GM12801 (cell line): ENCODE measurements around the gene MAST3.

Source experiments
- TF ChIP-seq, protein P1 (sequence below): IDR thresholded peaks from one replicate; pipeline ENCODE4 v1.5.1; 2011; ENCODE audit warnings: control low read depth; ENCODE audit not compliant: insufficient read length; ENCODE audit errors: extremely low read depth

MAST3 gene

GRCh38 chr19:18191640-18192062 is 94.1 kb downstream of the MAST3 start:
- TF ChIP-seq, protein P1, sequence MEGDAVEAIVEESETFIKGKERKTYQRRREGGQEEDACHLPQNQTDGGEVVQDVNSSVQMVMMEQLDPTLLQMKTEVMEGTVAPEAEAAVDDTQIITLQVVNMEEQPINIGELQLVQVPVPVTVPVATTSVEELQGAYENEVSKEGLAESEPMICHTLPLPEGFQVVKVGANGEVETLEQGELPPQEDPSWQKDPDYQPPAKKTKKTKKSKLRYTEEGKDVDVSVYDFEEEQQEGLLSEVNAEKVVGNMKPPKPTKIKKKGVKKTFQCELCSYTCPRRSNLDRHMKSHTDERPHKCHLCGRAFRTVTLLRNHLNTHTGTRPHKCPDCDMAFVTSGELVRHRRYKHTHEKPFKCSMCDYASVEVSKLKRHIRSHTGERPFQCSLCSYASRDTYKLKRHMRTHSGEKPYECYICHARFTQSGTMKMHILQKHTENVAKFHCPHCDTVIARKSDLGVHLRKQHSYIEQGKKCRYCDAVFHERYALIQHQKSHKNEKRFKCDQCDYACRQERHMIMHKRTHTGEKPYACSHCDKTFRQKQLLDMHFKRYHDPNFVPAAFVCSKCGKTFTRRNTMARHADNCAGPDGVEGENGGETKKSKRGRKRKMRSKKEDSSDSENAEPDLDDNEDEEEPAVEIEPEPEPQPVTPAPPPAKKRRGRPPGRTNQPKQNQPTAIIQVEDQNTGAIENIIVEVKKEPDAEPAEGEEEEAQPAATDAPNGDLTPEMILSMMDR = no peak

GRCh38 chr19:18192673-18193387 is 95.3 kb downstream of the MAST3 start, which contains the start of gene MPV17L2:
Gene MPV17L2, plus strand, starts transcription at chr19:18193218. Its CDS starts 64 bp downstream, at chr19:18193282.
- TF ChIP-seq, protein P1 = no peak

GRCh38 chr19:18193388-18194180 is 96.0 kb downstream of the MAST3 start:
- TF ChIP-seq, protein P1 = no peak

DNA sequence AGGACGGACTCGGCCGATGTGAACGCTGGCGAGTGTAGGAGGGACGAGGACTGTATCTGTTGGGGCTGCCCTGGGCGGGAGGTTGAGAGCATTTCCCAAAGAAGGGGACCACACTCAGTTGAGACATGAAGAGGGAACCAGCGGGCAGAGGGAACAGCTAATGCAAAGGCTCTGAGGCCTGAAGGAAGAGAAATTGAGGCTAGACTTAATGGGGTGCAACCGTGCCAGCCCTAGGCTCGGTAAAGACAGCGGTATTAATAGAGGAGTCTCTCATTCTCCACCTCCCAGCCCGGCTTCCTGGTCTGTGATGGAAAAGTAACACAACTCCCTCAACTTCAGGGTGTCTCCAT is 96.6 kb downstream of the MAST3 start:
- TF ChIP-seq, protein P1 = no peak

DNA sequence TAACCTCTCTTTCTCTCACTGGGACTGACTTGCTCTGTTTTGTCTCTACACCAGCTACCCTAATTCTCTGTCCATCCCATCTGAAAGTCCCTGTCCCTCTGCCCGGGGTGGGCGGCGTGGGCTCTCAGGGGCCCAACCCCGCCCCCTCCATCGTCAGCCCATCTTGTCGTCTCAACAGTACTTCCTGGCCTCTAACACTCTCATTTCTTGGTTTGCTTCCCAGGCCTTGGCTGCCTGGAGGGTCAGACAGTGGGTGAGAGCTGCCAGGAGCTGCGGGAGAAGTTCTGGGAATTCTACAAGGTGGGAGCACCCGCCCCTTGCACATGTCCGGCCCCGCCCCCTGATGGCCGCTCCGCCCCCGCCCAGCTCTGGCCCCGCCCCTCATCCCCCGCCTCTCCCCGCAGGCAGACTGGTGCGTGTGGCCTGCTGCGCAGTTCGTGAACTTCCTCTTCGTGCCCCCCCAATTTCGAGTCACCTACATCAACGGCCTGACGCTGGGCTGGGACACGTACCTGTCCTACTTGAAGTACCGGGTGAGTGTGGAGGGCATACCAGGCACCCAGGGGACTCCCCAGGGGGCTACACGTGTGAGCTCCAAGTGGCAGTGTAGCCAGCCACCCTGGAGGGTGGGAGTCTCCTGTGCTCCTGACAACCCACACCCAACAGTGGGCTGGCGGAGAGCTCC is 97.1 kb downstream of the MAST3 start:
- TF ChIP-seq, protein P1 = no peak

GRCh38 chr19:18196511-18196845 is 98.9 kb downstream of the MAST3 start:
- TF ChIP-seq, protein P1 = no peak

DNA sequence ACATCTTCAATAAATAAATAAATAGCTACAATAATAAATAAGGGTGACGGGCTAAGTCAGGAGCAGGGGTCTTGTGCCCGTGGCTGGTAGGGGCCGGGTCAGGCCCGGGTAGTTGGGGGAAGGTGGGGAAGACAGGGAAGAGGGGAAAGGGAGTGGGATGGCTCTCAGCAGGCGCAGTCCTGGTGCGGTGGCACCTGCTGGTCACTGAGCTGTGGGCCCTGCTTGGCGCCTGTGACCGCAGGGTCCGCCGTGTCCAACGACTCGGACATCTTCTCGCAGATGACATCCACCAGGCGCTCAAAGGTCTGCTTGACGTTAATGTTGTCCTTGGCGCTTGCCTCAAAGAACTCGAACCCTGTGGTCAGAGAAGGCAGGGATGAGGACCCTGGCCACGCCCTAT is 99.7 kb downstream of the MAST3 start:
- TF ChIP-seq, protein P1 = no peak
